Limb (tissue), 2 donors: ENCODE measurements around the gene ALG6.
"Not testable (repeated sequence)": the region's sequence is repeated elsewhere in the genome, so short reads cannot be mapped to it uniquely, and the experiment has no call there.

Experiments used
- DNase-seq, 2 donors: peaks; one replicate each; pipeline ENCODE4 v3.0.0-alpha.2; 2016; ENCODE audit errors: extremely low spot score in 2 of 2

ALG6 gene

GRCh38 chr1:63328122-63328521 lies 39.3 kb upstream of the ALG6 start:
- DNase-seq = no peak

- no peak for DNase-seq
Measured at GRCh38 chr1:63328781-63329180, 38.6 kb upstream of the ALG6 start.

GRCh38 chr1:63329621-63330330 lies 37.7 kb upstream of the ALG6 start:
- peak in 1 of 2 donors; percentile 43 for DNase-seq

GRCh38 chr1:63330331-63330916 lies 37.0 kb upstream of the ALG6 start:
- DNase-seq = peak in 1 of 2 donors; percentile 49

- no peak for DNase-seq
Measured at GRCh38 chr1:63342402-63342801, 25.0 kb upstream of the ALG6 start.

GRCh38 chr1:63343922-63344321 lies 23.5 kb upstream of the ALG6 start:
- DNase-seq = no peak

- DNase-seq = no peak
Measured at GRCh38 chr1:63350320-63350719, 17.1 kb upstream of the ALG6 start.

- no peak for DNase-seq
Measured at GRCh38 chr1:63352736-63353135, 14.7 kb upstream of the ALG6 start.

GRCh38 chr1:63356234-63356633 lies 11.2 kb upstream of the ALG6 start:
- not testable (repeated sequence) for DNase-seq

- no peak for DNase-seq
Measured at GRCh38 chr1:63359561-63359960, 7.9 kb upstream of the ALG6 start.

GRCh38 chr1:63362073-63362472 lies 5.4 kb upstream of the ALG6 start:
- no peak for DNase-seq

- DNase-seq = no peak
Measured at GRCh38 chr1:63362578-63362977, 4.8 kb upstream of the ALG6 start.

GRCh38 chr1:63363014-63363413 lies 4.4 kb upstream of the ALG6 start:
- no peak for DNase-seq

GRCh38 chr1:63366908-63367214 lies 566 bp upstream of the ALG6 start:
- DNase-seq = no peak

- peak in 1 of 2 donors; percentile 4 for DNase-seq
Measured at GRCh38 chr1:63368131-63368530, 704 bp downstream of the ALG6 start.

- no peak for DNase-seq
Measured at GRCh38 chr1:63379583-63379982, 12.2 kb downstream of the ALG6 start.

GRCh38 chr1:63381741-63382140 lies 14.3 kb downstream of the ALG6 start:
- no peak for DNase-seq

- no peak for DNase-seq
Measured at GRCh38 chr1:63401945-63402344, 34.5 kb downstream of the ALG6 start.

GRCh38 chr1:63403386-63403785 lies 36.0 kb downstream of the ALG6 start:
- DNase-seq = no peak

- no peak for DNase-seq
Measured at GRCh38 chr1:63405021-63405420, 37.6 kb downstream of the ALG6 start.

- DNase-seq = no peak
Measured at GRCh38 chr1:63405987-63406386, 38.6 kb downstream of the ALG6 start.

- DNase-seq = no peak
Measured at GRCh38 chr1:63407002-63407401, 39.6 kb downstream of the ALG6 start.

GRCh38 chr1:63408331-63408730 lies 40.9 kb downstream of the ALG6 start:
- peak in 1 of 2 donors; percentile 4 for DNase-seq

- peak in 1 of 2 donors; percentile 8 for DNase-seq
Measured at GRCh38 chr1:63411066-63411465, 43.6 kb downstream of the ALG6 start.
